HG03175 (cell line): ENCODE measurements around the gene FGD1.

Experiments used
- ATAC-seq: cut with Tn5 transposase; IDR thresholded peaks from one replicate; pipeline ENCODE4 v1.9.1; 2021; ENCODE audit warnings: mild to moderate bottlenecking, moderate library complexity; ENCODE audit not compliant: unreplicated experiment

FGD1 gene

DNA sequence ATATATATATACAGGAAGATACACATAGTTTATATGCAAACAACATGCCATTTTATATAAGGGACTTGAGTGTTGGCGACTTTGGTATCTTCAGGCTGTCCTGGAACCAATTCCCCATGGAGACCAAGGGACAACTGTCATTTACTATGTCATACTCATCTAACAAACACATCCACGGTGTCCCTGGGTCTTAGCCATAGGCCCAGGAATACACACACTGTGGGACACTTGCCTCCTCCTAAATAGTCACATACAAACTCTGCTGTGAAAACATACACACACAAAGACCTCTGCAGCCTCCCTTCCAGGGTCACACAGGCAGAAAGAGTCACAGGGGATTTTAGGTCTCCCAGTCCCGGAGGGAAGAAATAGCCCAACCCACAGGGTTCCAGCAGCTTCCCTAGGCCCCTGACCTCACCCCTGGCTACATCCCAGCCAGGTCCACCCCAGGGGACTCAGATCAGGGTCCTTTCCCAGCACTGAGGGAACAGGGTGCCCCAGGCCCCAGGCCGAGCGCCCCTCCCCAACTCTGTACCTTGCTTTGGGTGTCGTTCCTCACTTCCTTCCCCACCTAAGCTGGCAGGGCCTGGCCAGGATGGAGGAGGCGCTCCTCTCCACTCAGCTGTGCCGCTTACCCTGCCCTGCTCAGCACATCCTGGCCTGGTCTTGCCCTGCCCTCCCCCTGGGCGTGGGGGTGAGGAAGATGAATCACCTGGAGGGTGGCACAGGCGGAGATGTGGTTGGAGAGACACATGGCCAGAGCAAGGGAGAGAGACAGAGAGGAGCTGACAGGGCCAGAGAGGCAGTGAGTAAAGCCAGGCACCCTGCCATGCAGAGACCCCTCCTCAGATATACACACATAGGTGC lies 21.8 kb downstream of the FGD1 start:
- no peak for ATAC-seq

DNA sequence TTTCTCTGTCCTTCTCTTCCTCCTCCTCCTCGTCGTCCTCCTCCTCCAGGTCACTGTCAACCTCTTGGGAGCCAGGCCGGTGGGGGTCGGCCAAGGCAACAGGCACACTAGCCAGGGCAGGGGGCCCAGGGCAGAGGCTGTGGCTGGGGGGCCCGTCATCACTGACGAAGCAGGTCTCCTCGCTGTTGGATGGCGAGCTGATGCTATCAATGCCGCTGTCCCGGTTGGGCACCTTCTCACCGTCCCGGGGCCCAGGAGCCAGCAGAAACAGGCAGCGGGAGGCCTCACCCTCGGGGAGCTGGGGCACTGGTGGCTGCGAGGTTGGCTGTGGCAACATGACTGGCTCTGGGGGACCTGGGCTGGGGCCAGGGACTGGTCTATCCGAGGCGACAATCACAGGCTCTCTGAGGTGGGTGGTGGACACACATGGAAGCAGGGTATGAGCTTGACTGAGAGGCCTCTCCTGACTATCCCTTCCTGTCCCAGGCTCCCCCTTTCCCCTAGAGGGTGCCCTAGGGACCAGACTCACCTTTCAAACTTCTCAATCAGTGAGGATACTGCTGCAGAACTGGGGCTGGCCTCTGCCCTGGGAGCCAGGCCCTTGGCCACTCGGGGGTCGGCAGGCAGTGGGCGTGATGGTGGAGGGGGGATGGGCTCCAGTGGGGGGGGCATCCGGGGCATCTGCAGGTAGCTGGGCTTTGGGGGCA lies 25.8 kb downstream of the FGD1 start:
- no peak for ATAC-seq

GRCh38 chrX:54452920-54453319 lies 43.1 kb downstream of the FGD1 start:
- no peak for ATAC-seq

GRCh38 chrX:54449929-54450328 lies 46.1 kb downstream of the FGD1 start:
- ATAC-seq: no peak

- ATAC-seq: no peak
Measured at GRCh38 chrX:54447461-54447860, 48.6 kb downstream of the FGD1 start.

- no peak for ATAC-seq
Measured at GRCh38 chrX:54446084-54446483, 50.0 kb downstream of the FGD1 start.

- ATAC-seq: no peak
Measured at GRCh38 chrX:54444752-54445151, 51.3 kb downstream of the FGD1 start.

- ATAC-seq: no peak
Measured at GRCh38 chrX:54442790-54443189, 53.2 kb downstream of the FGD1 start.

GRCh38 chrX:54439960-54440871 lies 55.8 kb downstream of the FGD1 start, which contains the start of gene TSR2:
TSS of gene TSR2 (plus strand) at chrX:54440404. CDS start at chrX:54440422, 18 bp downstream.
- ATAC-seq: peak; percentile 99

- no peak for ATAC-seq
Measured at GRCh38 chrX:54435121-54435520, 60.9 kb downstream of the FGD1 start.

DNA sequence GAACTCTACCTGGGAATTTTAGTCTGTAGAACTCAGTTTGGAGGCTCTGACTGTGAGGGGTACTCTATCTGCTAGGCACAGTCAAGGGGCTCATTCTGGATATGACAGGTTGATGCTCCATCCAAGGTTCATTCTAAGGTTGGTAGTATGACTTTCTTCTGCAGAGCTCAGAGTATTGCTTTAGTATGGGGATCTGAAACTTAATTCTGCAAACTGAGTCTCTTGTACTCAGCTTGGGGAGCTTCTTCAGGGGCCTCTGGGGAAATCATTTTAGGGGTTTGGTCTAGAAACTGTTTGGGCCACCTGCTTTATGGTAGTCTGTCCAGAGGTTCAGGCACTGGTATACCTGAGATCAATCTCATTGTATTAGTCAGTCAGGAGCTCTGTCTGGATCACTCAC lies 65.5 kb downstream of the FGD1 start:
- peak; percentile 42 for ATAC-seq

DNA sequence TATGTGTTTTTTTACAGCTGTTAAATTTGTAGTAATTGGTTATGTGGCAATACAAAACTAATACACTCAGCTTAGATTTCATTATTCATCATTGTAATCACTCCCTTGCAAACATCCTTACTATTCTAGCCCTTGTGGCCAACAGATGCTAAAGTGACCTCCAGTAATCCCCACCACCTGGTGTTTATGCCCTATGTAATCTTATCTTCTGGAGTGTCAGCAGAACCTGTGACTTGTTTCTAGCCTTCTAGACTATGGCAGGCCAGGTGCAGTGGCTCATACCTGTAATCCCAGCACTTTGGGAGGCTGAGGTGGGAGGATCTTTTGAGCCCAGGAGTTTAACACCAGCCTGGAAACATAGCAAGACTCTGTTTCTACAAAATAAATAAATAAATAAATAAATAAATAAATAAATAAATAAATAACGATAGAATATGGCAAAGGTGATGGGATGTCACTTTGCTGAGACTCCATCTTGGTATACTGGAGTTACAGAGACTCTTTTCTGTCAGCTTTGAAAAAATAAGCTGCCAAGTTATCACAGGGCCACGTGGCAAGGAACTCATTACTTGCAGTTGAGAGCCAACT lies 68.1 kb downstream of the FGD1 start:
- no peak for ATAC-seq

GRCh38 chrX:54423161-54423888 lies 72.7 kb downstream of the FGD1 start:
- no peak for ATAC-seq

- no peak for ATAC-seq
Measured at GRCh38 chrX:54422168-54422567, 73.9 kb downstream of the FGD1 start.

GRCh38 chrX:54419559-54420302 lies 76.3 kb downstream of the FGD1 start:
- ATAC-seq: no peak

GRCh38 chrX:54416965-54417364 lies 79.1 kb downstream of the FGD1 start:
- ATAC-seq: no peak

GRCh38 chrX:54415534-54416350 lies 80.3 kb downstream of the FGD1 start:
- no peak for ATAC-seq

- ATAC-seq: no peak
Measured at GRCh38 chrX:54413753-54414152, 82.3 kb downstream of the FGD1 start.

GRCh38 chrX:54411732-54412131 lies 84.3 kb downstream of the FGD1 start:
- ATAC-seq: no peak
